ENCODE measurements around the gene RTL1.

RTL1 gene

DNA sequence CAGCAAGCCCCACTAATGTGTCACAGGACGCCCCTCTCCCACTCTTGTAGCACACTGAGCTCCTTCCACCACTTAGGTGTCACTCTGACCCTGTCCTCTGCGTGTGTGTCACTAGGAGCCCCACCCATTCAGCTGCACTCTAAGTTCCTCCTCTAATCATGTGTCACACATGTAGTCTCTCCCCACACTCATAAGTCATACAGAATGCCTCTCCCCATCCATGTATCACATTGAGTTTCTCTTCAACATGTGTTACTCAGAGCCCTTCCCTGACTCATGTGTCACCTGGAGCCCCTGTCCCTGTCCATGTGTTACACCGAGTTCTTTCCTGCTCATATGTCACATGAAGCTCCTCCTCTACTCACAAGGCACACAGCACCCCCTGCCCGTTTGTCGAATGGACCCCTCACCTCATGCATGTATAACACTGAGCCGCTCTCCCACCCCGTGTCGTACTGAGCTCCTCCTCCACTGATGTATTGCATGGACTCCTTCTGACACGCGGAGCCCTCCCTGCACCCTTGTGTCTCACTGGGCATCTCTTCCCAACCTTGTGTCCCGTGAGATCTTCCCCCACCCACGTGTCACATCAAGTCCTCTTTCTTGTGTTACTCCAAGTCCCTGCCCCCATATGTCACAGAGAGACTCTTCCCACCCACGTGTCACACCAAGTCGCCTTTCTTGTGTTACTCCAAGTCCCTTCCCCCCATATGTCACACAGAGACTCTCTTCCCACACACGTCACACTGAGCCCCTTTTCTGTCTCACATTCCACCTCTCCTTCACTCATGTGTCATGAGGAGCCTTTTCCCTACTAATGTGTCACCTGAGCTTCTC lies 31.0 kb downstream of the RTL1 start:
- no peak overlapping the region for H3K27ac ChIP-seq
- H3K9ac ChIP-seq, result no peak overlapping the region
- H3K9me3 ChIP-seq (replicated peaks in 1 of 11), result no peaks in the 10 kb centered on the region
- no peak overlapping the region for H3K4me2 ChIP-seq
- no peaks in the 10 kb centered on the region for H3K27me3 ChIP-seq
- no peak overlapping the region for H3K4me3 ChIP-seq
- no peaks in the 10 kb centered on the region for H4K20me1 ChIP-seq
- no peak for TF ChIP-seq Cebpa-rat (IDR thresholded peaks at IDR 0.05)
- peaks cover 0 to 4% (median 0%) of the 10 kb centered on the region in 10 experiments; a peak in 1 of 20 replicates for H3K4me1 ChIP-seq
- H3K36me3 ChIP-seq, result no peaks in the 10 kb centered on the region

DNA sequence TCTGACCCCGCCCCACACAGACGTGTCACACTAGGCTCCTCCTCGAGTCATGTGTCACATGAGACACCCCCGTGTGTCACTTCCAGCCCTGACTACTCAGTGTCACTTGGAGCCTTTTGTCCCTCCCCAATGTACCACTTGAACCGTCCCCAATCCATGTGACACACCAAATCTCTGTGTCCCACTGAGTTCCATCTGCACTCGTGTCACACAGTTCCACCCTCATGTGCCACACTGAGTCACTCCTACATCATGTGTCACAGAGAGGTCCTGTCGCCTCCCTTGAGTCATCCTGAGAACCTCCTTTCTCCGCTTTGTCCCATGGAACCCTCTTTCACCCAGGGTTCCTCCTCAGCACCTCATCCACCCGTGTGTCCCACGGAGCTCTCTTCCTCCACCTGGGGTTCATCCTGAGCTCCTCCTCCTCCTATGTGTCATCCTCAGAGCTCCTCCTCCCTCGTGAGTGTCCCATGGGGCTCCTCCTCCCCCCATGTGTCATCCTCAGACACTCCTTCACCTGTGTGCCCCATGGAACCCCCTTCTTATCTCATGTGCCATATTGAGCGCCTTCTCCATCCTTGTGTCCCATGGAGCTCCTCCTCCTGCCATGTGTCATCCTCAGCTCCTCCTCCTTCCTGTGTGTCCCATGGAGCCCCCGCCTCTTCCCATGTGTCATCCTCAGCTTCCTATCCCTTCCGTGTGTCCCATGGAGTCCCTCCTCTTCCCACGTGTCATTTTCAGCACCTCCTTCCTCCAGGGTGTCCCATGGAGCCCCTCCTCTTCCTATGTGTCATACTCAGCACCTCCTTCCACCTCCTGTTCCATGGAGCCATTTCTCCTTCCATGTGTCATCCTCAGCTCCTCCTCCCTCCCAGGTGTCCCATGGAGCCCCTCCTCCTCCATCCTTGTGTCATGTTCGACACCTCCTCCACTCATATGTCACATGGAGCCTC lies 32.0 kb downstream of the RTL1 start:
- H3K4me3 ChIP-seq, result no peak overlapping the region
- no peak overlapping the region for H3K27ac ChIP-seq
- no peak overlapping the region for H3K4me2 ChIP-seq

GRCh38 chr14:100868621-100869370 lies 34.7 kb downstream of the RTL1 start:
- TF ChIP-seq Cebpa-rat (IDR thresholded peaks at IDR 0.05), result no peak
- H3K27ac ChIP-seq, result no peak overlapping the region
- no peak overlapping the region for H3K9ac ChIP-seq

More for the DNA sequence above, 32.0 kb downstream of the RTL1 start:
- no peak for TF ChIP-seq Cebpa-rat (IDR thresholded peaks at IDR 0.05)
- Histone ChIP-seq H3K27me3 (no peaks in the 10 kb centered on the region), H3K36me3 (no peaks in the 10 kb centered on the region), H4K20me1 (no peaks in the 10 kb centered on the region), H3K4me1 (peaks cover 0 to 4% (median 0%) of the 10 kb centered on the region in 10 experiments; a peak in 1 of 20 replicates), H3K9ac (no peak overlapping the region), H3K9me3 (replicated peaks in 1 of 11) (no peaks in the 10 kb centered on the region)

GRCh38 chr14:100867631-100868315 lies 35.7 kb downstream of the RTL1 start:
- no peaks in the 10 kb centered on the region for H3K27me3 ChIP-seq
- TF ChIP-seq Cebpa-rat (IDR thresholded peaks at IDR 0.05), result no peak
- H3K4me3 ChIP-seq, result no peak overlapping the region
- H3K4me1 ChIP-seq, result peaks cover 0 to 2% (median 0%) of the 10 kb centered on the region in 10 experiments; a peak in 1 of 20 replicates
- H3K27ac ChIP-seq, result no peak overlapping the region
- H3K4me2 ChIP-seq, result no peak overlapping the region
- H3K36me3 ChIP-seq, result no peaks in the 10 kb centered on the region
- no peaks in the 10 kb centered on the region for H4K20me1 ChIP-seq
- peaks cover 0 to 6% (median 4%) of the 10 kb centered on the region in 11 experiments; a peak in 8 of 22 replicates for H3K9me3 ChIP-seq (replicated peaks in 1 of 11)
- H3K9ac ChIP-seq, result no peak overlapping the region

More at GRCh38 chr14:100868621-100869370, 34.7 kb downstream of the RTL1 start:
- no peaks in the 10 kb centered on the region for H4K20me1 ChIP-seq
- H3K4me3 ChIP-seq, result no peak overlapping the region
- H3K4me2 ChIP-seq, result no peak overlapping the region
- no peaks in the 10 kb centered on the region for H3K9me3 ChIP-seq (replicated peaks in 1 of 11)
- H3K4me1 ChIP-seq, result peaks cover 0 to 4% (median 0%) of the 10 kb centered on the region in 10 experiments; a peak in 1 of 20 replicates
- H3K27me3 ChIP-seq, result no peaks in the 10 kb centered on the region
- H3K36me3 ChIP-seq, result no peaks in the 10 kb centered on the region

DNA sequence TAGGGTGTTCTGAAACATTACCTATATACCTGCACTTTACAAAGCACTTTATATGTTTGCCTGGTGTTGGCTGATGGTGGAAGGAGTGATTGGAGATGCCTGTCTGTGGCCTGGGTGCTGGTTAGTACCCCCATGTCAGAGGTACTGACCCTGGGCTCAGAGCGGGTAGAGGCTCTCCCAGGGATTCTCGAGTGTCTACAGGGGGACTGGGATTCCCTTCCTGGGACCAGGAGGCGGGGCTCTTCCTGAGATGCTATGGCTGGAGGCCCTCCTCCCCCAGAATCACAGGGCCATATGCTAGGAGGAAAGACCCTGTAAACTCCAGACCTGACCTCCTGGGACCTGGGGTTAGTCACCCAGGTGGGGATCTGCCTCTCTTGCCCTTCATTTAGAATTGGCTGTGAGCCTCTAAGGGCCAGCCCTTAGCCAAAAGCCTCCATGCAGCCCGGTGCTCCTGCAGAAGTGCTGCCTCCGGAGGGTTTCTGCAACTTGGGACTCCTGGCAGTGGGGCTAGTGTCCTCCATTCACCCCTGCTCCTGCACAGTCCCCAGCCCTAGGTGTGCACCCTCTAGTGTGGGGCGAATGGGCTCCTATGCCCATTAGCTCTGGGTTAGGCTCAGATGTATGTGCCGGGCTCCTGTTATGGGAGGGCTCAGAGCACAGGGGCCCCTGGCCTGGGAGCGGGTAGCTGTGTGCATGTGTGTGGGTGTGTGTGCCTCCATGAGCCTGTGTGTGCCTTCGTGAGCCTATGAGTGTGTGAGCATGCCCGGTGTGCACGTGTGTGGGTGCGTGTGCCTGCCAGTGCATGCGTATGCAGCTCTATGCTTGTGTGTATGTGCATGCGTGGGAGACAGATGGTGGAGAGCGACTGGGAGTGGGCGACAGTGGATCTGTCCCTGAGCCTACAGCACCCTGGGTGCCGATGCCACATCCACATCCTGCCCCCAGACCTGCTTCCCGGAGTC lies 36.6 kb downstream of the RTL1 start:
- Histone ChIP-seq H3K4me1 (no peaks in the 10 kb centered on the region), H3K36me3 (no peaks in the 10 kb centered on the region), H3K27me3 (no peaks in the 10 kb centered on the region), H4K20me1 (no peaks in the 10 kb centered on the region), H3K9me3 (replicated peaks in 1 of 11) (peaks cover 0 to 13% (median 8%) of the 10 kb centered on the region in 11 experiments; a peak in 8 of 22 replicates), H3K4me3 (no peak overlapping the region), H3K9ac (no peak overlapping the region), H3K4me2 (no peak overlapping the region), H3K27ac (no peak overlapping the region)
- TF ChIP-seq Cebpa-rat (IDR thresholded peaks at IDR 0.05), result no peak

GRCh38 chr14:100865682-100866591 lies 37.6 kb downstream of the RTL1 start:
- Histone ChIP-seq H3K27me3 (no peaks in the 10 kb centered on the region), H3K4me2 (no peak overlapping the region), H3K27ac (no peak overlapping the region), H3K4me1 (0 out of 20 replicates have a peak, but pooled peaks cover 0 to 5% (median 0%) of the 10 kb centered on the region in 10 experiments), H3K9ac (no peak overlapping the region), H3K4me3 (no peak overlapping the region), H3K36me3 (no peaks in the 10 kb centered on the region), H4K20me1 (no peaks in the 10 kb centered on the region), H3K9me3 (replicated peaks in 1 of 11) (peaks cover 0 to 13% (median 8%) of the 10 kb centered on the region in 11 experiments; a peak in 8 of 22 replicates)
- no peak for TF ChIP-seq Cebpa-rat (IDR thresholded peaks at IDR 0.05)

Data from BLaER1 treated with 17β-estradiol and CSF1 and Interleukin-3, amounts not matched to agents 10 nM and 100 nM (cell line).